HEK293 (cell line): ENCODE data around the gene IP6K3.

ENCODE experiments used
- CTCF ChIA-PET: fragments of 350-600 bp; formaldehyde crosslinking; extraction: SDS; loops from one replicate; lab custom pipeline; 2021; ENCODE audit warnings: antibody characterized with exemption; lab: Yijun Ruan, JAX
- POLR2A ChIA-PET: fragments of 300-600 bp; formaldehyde crosslinking; extraction: SDS; loops from one replicate; lab custom pipeline; 2020; ENCODE audit warnings: antibody characterized with exemption, inconsistent platforms; lab: Yijun Ruan, JAX
- H3K27ac ChIP-seq: fragments of 200-500 bp; sonication (Bioruptor generic); 2 replicates; pipeline ENCODE4 v1.5.1; 2014; ENCODE audit warnings: low read depth, low read length, control low read depth, inconsistent platforms; ENCODE audit errors: extremely low read depth
- H3K36me3 ChIP-seq, 2 experiments: fragments of 200-500 bp in 1 of 2; sonication (Bioruptor generic) in 1 of 2; 1 replicate in 1 of 2; 2 replicates in 1 of 2; pipeline ENCODE4 v1.5.1; 2014 to 2017; ENCODE audit warnings: inconsistent platforms in 2 of 2, low read length in 2 of 2; ENCODE audit not compliant: control insufficient read depth in 2 of 2, insufficient read depth in 1 of 2
- H3K4me1 ChIP-seq: fragments of 200-500 bp; sonication (Bioruptor generic); 2 replicates; pipeline ENCODE4 v1.5.1; 2014; ENCODE audit warnings: mild to moderate bottlenecking, low read length, inconsistent platforms; ENCODE audit not compliant: control insufficient read depth, insufficient read depth
- H3K4me3 ChIP-seq: 2 replicates; pipeline ENCODE4 v1.5.1; 2011; ENCODE audit warnings: low read depth, mild to moderate bottlenecking, control low read depth, low read length, moderate library complexity
- H3K9me3 ChIP-seq: fragments of 200-500 bp; sonication (Bioruptor generic); 2 replicates; pipeline ENCODE4 v1.5.1; 2014; ENCODE audit warnings: low read depth, low read length, inconsistent platforms; ENCODE audit not compliant: control insufficient read depth, insufficient read depth
- EGR2 ChIP-seq: fragments of 450-650 bp; formaldehyde crosslinking; IDR thresholded peaks from 2 replicates; pipeline ENCODE4 v1.5.1; 2016; ENCODE audit warnings: low read depth, missing biosample characterization, missing genetic modification characterization
- HOXA7 ChIP-seq: sonication (generic); formaldehyde crosslinking; IDR thresholded peaks from 2 replicates; pipeline ENCODE4 v1.8.1; 2022; ENCODE audit warnings: missing genetic modification reagents, borderline replicate concordance
- KLF16 ChIP-seq: fragments of 450-650 bp; formaldehyde crosslinking; IDR thresholded peaks from 2 replicates; pipeline ENCODE4 v1.5.1; 2017; ENCODE audit warnings: missing biosample characterization, missing genetic modification characterization
- KLF17 ChIP-seq: fragments of 450-650 bp; formaldehyde crosslinking; IDR thresholded peaks from 2 replicates; pipeline ENCODE4 v1.5.1; 2016; ENCODE audit warnings: missing biosample characterization, missing genetic modification characterization
- KLF8 ChIP-seq: fragments of 450-650 bp; formaldehyde crosslinking; IDR thresholded peaks from 2 replicates; pipeline ENCODE4 v1.5.1; 2016; ENCODE audit warnings: missing biosample characterization, missing genetic modification characterization
- OSR2 ChIP-seq: fragments of 450-650 bp; formaldehyde crosslinking; IDR thresholded peaks from 2 replicates; pipeline ENCODE4 v1.5.1; 2016; ENCODE audit warnings: missing biosample characterization, missing genetic modification characterization
- SCRT2 ChIP-seq: fragments of 450-650 bp; formaldehyde crosslinking; IDR thresholded peaks from 2 replicates; pipeline ENCODE4 v1.5.1; 2016; ENCODE audit warnings: missing biosample characterization, missing genetic modification characterization
- ZNF121 ChIP-seq: fragments of 450-650 bp; formaldehyde crosslinking; IDR thresholded peaks from 2 replicates; pipeline ENCODE4 v1.5.1; 2016; ENCODE audit warnings: missing biosample characterization, missing genetic modification characterization
- ZNF16 ChIP-seq: fragments of 450-650 bp; formaldehyde crosslinking; IDR thresholded peaks from 2 replicates; pipeline ENCODE4 v1.5.1; 2016; ENCODE audit warnings: low read depth, missing biosample characterization, missing genetic modification characterization
- ZNF169 ChIP-seq: fragments of 450-650 bp; formaldehyde crosslinking; IDR thresholded peaks from 2 replicates; pipeline ENCODE4 v1.5.1; 2016; ENCODE audit warnings: missing biosample characterization, missing genetic modification characterization
- ZNF404 ChIP-seq: fragments of 450-650 bp; formaldehyde crosslinking; IDR thresholded peaks from 2 replicates; pipeline ENCODE4 v1.5.1; 2017; ENCODE audit warnings: missing biosample characterization, missing genetic modification characterization
- ZNF501 ChIP-seq: fragments of 450-650 bp; formaldehyde crosslinking; IDR thresholded peaks from 2 replicates; pipeline ENCODE4 v1.5.1; 2016; ENCODE audit warnings: missing biosample characterization, missing genetic modification characterization
- ZNF513 ChIP-seq: fragments of 450-650 bp; IDR thresholded peaks from 2 replicates; pipeline ENCODE4 v1.5.1; 2018; ENCODE audit warnings: missing biosample characterization, missing genetic modification characterization
- ZNF544 ChIP-seq: fragments of 450-650 bp; formaldehyde crosslinking; IDR thresholded peaks from 2 replicates; pipeline ENCODE4 v1.5.0; 2017; ENCODE audit warnings: missing biosample characterization, missing genetic modification characterization
- ZNF558 ChIP-seq: fragments of 450-650 bp; formaldehyde crosslinking; IDR thresholded peaks from 2 replicates; pipeline ENCODE4 v1.5.1; 2016; ENCODE audit warnings: missing biosample characterization, missing genetic modification characterization
- ZNF561 ChIP-seq: fragments of 450-650 bp; IDR thresholded peaks from 2 replicates; pipeline ENCODE4 v1.5.1; 2018; ENCODE audit warnings: missing biosample characterization, missing genetic modification characterization, borderline replicate concordance
- ZNF600 ChIP-seq: fragments of 450-650 bp; formaldehyde crosslinking; IDR thresholded peaks from 2 replicates; pipeline ENCODE4 v1.5.1; 2016; ENCODE audit warnings: missing biosample characterization, missing genetic modification characterization
- ZNF610 ChIP-seq: fragments of 450-650 bp; formaldehyde crosslinking; IDR thresholded peaks from 2 replicates; pipeline ENCODE4 v1.5.1; 2016; ENCODE audit warnings: missing biosample characterization, missing genetic modification characterization, borderline replicate concordance
- ZNF626 ChIP-seq: fragments of 450-650 bp; sonication (Bioruptor Pico); formaldehyde crosslinking; IDR thresholded peaks from 2 replicates; pipeline ENCODE4 v1.5.1; 2018; ENCODE audit warnings: missing biosample characterization, missing genetic modification characterization, inconsistent platforms
- ZNF639 ChIP-seq: fragments of 450-650 bp; formaldehyde crosslinking; IDR thresholded peaks from 2 replicates; pipeline ENCODE4 v1.5.1; 2016; ENCODE audit warnings: missing biosample characterization, missing genetic modification characterization
- ZNF677 ChIP-seq: fragments of 450-650 bp; IDR thresholded peaks from 2 replicates; pipeline ENCODE4 v1.5.0; 2018; ENCODE audit warnings: missing biosample characterization, mild to moderate bottlenecking, missing genetic modification characterization, moderate library complexity
- ZNF747 ChIP-seq: fragments of 450-650 bp; formaldehyde crosslinking; IDR thresholded peaks from 2 replicates; pipeline ENCODE4 v1.5.1; 2016; ENCODE audit warnings: missing biosample characterization, missing genetic modification characterization

The IP6K3 gene

GRCh38 chr6:33693186-33694105, 53.3 kb downstream of the IP6K3 start:
- CTCF ChIA-PET, result interaction anchor here (0.6 to 5.4 kb wide), 6 partner anchors 11 to 1725 kb away, joined by 3 to 34 read pairs (median 4); no protein-coding TSS in a partner anchor
- POLR2A ChIA-PET, result interaction anchor here (0.9 to 1.6 kb wide), 3 partner anchors 10 to 18 kb away, joined by 3 to 6 read pairs (median 4); partner anchors contain the start of gene UQCC2
- TF ChIP-seq ZNF501 (tag by site-specific recombination) (no peak), SCRT2 (tag by site-specific recombination) (peak; percentile 77), KLF16 (tag by site-specific recombination) (no peak)
- TF ChIP-seq, all 188 proteins: peak for 1
- H3K4me3 ChIP-seq, result no peak overlapping the region
- H3K27ac ChIP-seq, result no peak overlapping the region
- H3K4me1 ChIP-seq, result peaks cover 3% of the 10 kb centered on the region; the same call in 1 of the 2 replicates
- no peaks in the 10 kb centered on the region for H3K9me3 ChIP-seq
- H3K36me3 ChIP-seq, result peaks cover 0 to 86% of the 10 kb centered on the region in 2 experiments; a peak in 1 of 3 replicates

GRCh38 chr6:33692760-33693158, 53.9 kb downstream of the IP6K3 start:
- ChIA-PET CTCF (interaction anchor here (0.6 to 5.4 kb wide), 5 partner anchors 9 to 106 kb away, joined by 3 to 34 read pairs (median 4); no protein-coding TSS in a partner anchor), POLR2A (no interaction called here)
- peak; percentile 61 for TF ChIP-seq ZNF513 (tag by site-specific recombination)
- TF ChIP-seq ZNF626 (tag by site-specific recombination), result no peak
- TF ChIP-seq ZNF121 (tag by site-specific recombination), result no peak
- TF ChIP-seq KLF8 (tag by site-specific recombination), result no peak
- Histone ChIP-seq H3K27ac (no peak overlapping the region), H3K36me3 (peaks cover 0 to 84% of the 10 kb centered on the region in 2 experiments; a peak in 1 of 3 replicates), H3K4me1 (peaks cover 3% of the 10 kb centered on the region; the same call in 1 of the 2 replicates), H3K9me3 (no peaks in the 10 kb centered on the region), H3K4me3 (no peak overlapping the region)

- Histone ChIP-seq H3K36me3 (peaks cover 0 to 82% of the 10 kb centered on the region in 2 experiments; a peak in 1 of 3 replicates), H3K9me3 (no peaks in the 10 kb centered on the region), H3K4me3 (no peak overlapping the region), H3K4me1 (peaks cover 3% of the 10 kb centered on the region; the same call in 1 of the 2 replicates), H3K27ac (no peak overlapping the region)
- ChIA-PET POLR2A (interaction anchor here (1.2 kb wide), 1 partner anchor 19 kb away, joined by 7 read pairs; the partner anchor contains the start of gene UQCC2), CTCF (interaction anchor here (1.3 to 3.9 kb wide), 2 partner anchors 9 to 102 kb away, joined by 4 to 29 read pairs; no protein-coding TSS in a partner anchor)
- TF ChIP-seq ZNF639 (no peak), KLF17 (tag by site-specific recombination) (peak; percentile 32; the same call in 1 of the 2 replicates), EGR2 (tag by site-specific recombination) (peak; percentile 13; the same call in 1 of the 2 replicates), ZNF677 (tag by site-specific recombination) (no peak), ZNF404 (tag by site-specific recombination) (no peak), SCRT2 (tag by site-specific recombination) (0 out of 2 replicates have a peak, but pooled peaks have one; percentile 16), ZNF544 (tag by site-specific recombination) (no peak), ZNF169 (tag by site-specific recombination) (no peak), ZNF16 (tag by site-specific recombination) (no peak), ZNF558 (tag by site-specific recombination) (no peak), OSR2 (tag by site-specific recombination) (no peak), ZNF747 (tag by site-specific recombination) (no peak), ZNF561 (tag by site-specific recombination) (no peak), HOXA7 (CRISPR knock-in tag) (no peak), ZNF600 (tag by site-specific recombination) (peak; percentile 44; the same call in 1 of the 2 replicates), ZNF610 (tag by site-specific recombination) (no peak)
Measured at GRCh38 chr6:33692078-33692759, 54.5 kb downstream of the IP6K3 start.
